DMS53 (cell line): ENCODE results near the gene MAPK10.
"Not testable (repeated sequence)": the region's sequence is repeated elsewhere in the genome, so short reads cannot be mapped to it uniquely, and the experiment has no call there.

ENCODE experiments used
- DNase-seq: peaks from one replicate; lab custom pipeline; 2025; lab: John Stamatoyannopoulos, UW

The MAPK10 gene

DNA sequence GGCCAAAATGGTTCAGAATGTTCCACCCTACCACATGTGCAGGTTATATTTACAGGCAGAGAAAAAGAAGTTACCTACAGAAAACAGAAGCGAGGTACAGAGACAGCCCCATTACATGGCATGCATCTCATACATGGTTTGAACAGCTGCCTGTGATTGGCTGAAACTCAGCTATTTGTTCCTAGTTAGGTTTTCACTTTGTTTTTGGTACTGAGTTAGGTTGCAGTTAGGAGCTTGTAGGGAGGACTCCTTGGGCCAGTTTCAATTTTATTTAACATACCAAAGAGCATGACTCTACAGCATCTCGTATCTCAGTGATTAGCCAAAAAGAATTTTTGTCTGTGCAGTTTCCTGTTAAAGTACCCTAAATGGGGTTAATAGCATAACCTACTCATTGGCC, 392.0 kb downstream of the MAPK10 start:
- no peak for DNase-seq

DNA sequence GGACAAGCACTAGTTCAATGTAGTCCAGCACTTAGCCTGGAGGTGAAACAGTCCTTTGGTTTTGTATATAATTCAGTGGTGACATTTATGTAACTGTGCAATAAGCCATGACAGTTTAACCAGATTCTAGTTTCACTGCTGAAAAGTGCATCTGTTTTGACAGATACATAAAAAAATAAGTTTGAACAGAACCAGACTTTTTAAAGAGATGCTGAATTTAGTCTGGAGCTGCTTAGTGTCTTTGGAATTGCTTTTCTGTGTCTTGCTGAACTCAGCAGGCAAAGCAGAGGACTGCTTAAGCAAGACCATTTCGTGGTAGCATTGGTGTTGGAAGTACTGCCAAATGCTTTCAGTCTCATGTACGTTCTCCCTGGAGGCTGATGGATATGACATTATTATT, 393.5 kb downstream of the MAPK10 start:
- DNase-seq: no peak

DNA sequence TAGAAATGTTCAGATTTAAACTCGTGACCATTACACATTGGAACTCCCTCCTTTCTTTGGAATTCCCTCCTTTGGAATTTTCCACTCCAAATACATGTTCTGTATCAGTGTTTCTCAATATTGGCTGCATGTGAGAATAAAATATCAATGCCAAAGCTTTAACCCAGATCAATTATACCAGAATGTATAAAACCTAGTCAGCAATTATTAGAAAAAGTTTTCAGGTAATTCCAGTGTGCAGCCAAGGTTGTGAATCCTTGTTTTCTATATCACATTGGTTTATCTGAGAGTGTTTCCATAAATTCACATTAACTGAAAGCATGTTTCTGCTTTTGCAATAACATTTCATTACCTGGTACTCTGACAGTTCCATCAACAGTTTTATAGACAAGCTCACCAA, 394.3 kb downstream of the MAPK10 start:
- DNase-seq: no peak

DNA sequence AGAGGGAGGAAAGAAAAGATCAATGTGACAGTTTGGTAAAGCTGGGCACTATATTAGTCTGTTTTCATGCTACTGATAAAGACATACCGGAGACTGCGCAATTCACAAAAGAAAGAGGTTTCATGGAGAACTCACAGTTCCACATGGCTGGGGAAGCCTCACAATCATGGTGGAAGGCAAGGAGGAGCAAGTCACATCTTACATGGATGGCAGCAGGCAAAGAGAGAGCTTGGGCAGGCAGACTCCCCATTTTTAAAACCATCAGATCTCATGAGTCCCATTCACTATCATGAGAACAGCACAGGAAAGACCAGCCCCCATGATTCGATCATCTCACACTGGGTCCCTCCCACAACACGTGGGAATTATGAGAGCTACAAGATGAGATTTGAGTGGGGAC, 394.8 kb downstream of the MAPK10 start:
- DNase-seq: not testable (repeated sequence)

DNA sequence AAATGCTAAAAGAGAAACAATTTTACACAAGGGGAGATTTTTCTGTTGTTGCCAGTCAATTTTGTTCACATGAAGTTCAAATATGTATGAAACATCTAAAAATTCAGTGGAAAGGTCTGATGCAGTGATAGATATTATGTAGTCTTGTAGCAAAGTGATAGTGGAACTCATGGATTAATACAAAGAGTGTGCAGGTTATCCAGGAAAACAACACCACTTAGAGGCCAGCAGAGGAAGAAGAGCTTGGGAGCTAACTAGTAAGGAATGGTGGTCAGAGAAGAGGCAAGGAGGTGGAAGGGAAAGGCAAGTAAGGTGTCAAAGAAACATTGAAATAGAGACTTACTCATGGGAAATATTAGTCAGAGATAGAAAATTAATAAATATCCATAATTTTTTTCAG, 395.6 kb downstream of the MAPK10 start:
- peak; percentile 23 for DNase-seq

DNA sequence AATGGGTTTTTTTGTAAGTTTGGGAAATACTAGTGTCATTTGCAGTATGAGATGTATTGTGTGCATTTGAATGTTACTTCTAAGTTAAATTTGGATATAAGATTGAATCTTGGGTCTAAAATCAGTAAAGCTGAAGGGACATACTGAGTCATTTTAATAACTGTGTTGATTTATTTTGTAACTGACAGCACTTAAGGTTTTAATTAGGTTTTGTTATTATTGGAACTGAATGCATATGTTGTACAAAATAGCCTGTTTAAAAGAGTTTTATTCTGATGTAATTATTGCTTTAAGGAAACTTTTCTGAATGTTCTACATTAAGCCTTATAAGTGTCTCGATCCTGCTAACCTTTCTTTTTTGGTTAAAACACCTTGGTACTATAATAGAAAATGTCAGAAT, 396.6 kb downstream of the MAPK10 start:
- no peak for DNase-seq

DNA sequence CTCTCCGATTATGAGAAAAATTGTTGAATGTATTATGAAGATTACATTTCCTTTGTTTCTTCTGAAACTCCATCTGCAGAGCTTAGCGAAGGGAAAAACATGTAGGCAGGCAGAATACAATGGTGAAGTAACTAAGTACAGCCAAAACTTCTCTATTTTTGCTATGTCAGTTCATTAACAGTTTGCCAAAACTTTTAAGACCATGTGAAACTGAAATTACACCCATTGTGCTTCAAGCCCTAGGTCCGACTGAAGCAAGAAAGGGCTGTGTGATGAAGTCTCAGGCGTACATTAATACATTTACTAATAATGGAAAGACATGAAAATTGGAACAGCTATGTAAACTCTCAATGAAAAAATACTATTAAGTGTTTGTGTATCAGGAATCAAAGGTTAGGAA, 398.0 kb downstream of the MAPK10 start:
- DNase-seq: no peak

DNA sequence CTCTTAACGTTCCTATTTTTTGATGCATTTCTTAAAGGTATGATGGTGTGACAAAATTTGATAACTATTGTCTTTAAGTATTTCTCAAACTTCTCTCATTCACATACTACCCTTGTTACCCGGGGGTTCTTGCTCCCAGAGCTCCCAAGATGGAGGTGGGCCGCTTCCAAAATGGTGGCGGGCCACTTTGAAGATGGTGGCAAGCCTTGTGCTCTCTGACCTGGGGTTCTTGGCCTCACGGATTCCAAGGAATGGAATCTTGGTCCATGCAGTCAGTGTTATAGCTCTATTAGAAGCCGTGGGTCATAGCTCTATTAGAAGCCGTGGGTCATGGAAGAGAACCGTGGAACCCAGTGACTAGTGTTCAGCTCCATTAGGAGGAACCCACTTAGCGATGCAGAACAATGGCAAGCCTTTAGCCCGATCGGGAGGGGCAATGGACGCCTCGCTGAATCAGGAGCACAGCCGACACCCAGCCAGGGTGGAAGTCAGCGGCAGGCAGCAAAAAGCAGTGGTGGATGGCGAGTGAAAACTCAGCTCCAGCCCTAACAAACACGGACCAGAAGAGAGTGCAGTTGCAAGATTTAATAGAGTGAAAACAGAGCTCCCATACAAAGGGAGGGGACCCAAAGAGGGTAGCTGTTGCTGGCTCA, 403.4 kb downstream of the MAPK10 start:
- no peak for DNase-seq

DNA sequence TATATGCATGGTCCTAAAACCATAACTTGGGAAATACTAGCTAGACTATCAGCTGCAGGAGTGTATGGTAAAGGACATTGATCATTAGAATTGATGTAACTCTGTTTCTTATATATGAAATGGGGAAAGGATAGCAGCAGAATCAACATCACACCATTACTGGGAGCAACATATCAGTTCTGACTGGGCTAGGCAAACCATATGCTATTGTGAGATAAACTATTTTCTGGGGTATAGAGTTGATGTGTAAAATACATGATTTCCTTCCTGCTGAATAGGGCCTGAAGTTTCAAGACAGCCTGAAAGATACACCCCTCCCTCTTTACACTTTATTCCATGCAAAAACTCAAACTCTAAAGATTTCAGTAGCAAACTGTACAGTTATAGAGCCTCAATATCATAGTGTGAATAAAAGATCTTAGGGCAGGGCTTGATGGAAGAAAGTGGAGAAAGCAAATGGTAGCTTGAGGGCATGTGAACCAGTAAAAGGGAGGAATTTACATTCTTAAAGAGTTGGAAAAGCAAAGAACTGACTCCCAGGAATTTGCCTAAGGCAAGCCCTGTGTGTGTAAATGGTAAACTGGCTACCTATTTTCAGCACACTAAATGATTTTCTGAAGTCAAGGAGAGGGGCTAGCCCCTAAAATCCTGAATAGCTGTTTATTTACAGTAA, 404.1 kb downstream of the MAPK10 start:
- no peak for DNase-seq

DNA sequence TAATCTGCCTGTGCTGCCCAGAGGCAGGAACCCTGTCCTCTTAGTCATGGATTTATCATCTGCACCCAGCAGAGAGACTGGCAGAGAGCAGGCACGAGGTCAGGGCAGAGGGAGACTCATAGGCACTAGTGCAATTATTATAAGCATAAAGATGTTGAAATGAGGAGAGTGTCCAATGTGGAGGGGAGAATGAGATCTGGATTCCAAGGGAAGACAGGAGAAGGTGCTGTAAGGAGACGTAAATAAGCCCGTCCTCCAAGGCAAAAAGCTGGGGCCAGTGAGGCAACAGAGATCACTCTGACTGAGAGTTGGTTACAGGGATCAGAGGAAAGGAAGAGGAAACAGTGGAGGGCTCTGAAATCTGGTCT, 406.2 kb downstream of the MAPK10 start:
- DNase-seq: no peak

DNA sequence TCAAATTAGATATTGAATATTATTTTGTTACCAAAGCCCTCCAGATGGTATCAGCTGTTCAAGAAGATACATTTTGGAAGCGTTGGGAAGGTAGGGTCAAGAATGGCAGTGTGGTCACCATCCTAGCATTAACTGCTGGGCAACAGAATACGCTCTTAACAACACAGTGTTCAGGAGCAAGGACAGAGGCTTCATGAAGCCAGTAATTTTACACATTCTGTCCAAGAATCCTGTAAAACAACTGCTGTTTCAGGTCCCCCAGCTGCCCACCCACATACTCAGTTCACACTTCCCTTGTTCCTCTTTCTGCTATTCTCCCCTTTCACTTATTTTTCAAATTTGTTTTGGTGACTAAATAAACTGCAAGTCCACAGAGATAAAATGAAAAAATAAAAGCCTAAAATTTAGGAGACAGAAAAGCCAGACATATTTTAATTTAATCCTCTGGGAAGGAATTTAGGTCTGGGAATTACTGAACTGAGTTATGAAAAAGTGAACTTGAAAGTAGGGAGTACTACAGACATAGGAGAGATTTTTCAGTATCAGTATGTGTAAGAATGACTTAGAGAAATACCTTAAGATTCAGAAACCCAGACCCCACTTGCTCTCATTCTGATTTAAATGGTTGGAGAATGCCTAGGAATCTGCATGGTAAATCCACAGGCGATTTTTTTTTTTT, 406.7 kb downstream of the MAPK10 start:
- DNase-seq: no peak

DNA sequence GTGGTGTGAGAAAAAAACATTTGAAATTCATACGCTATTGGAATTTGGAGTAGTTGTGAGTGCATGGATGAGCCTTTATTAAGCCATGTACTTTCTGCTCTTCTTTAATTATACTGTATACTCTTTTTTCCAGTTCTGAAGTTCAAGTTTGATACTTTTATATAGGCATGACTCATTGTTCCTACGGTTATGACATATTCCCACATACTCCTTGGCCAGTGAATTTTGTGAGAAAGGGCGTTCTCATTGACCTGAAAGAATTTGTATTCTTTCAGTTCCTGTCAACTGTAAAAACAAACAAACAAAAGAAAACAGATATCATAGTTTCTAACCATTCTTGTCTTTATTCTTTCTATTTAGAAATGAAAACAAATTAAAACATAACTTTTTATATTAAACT, 407.3 kb downstream of the MAPK10 start:
- DNase-seq: no peak

DNA sequence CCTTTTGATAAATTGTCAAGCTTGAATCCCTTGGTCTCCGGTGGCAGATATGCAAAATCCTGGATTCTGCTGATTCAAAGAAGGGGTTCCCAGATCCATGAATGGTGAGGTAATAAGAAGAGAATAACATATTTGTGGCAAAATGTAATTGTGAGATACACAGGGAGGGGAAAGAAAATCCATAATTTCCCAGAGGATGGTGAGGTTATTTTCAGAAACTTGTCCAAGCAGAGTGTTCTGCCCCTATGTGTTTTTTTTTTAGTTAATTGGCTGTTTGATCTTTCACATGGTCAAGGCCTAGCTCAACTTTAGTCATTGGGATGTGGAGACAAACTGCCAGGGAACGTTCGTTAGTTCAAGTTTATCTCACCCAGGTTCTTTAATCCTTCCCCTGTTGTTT, 408.8 kb downstream of the MAPK10 start:
- DNase-seq: no peak

DNA sequence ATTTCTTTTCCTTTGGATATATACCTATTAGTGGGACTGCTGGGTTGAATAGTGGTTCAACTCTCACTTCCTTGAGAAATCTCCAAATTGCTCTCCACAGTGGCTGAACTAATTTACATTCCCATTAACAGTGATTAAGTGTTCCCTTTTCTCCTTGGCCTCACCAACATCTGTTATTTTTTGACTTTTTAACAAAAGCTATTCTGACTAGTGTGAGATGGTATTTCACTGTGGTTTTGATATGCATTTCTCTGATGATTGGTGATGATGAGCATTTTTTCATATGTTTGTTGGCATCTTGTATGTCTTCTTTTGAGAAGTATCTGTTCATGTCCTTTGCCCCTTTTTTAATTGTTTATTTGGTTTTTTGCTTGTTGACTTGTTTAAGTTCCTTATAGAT, 413.0 kb downstream of the MAPK10 start:
- DNase-seq: no peak

DNA sequence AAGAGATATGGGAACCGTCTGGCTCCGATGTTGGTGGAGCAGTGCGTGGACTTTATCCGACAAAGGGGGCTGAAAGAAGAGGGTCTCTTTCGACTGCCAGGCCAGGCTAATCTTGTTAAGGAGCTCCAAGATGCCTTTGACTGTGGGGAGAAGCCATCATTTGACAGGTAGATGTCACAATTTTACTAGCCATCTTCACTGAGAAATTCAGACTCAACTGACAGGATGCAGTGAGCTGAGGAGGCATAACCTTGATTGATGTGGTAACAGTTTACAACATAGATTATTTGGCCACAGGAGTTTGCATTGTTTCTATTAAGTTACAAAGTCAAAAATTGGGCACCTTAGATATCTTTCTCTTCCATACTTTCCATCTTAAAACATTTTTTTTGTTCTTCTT, 417.7 kb downstream of the MAPK10 start:
- no peak for DNase-seq

DNA sequence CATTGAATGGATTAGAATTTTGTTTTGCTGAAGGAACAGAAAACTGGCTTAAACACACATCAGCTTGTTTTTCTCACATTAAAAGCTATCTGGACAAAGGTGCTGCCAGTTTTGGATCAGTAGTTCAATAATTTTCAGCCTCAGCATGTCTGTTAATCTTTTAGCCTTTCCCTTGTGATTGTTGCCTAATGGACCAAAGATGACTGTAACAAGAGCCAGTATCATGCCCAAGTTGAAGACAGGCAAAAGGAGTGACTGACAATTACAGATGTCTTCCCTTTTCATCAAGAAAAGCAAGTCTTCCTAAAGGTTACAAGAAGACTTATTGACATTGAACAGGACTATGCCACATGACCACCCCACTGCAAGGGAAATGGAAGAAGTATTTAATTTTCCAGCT, 419.7 kb downstream of the MAPK10 start:
- DNase-seq: no peak
